HCT116 (cell line): ENCODE measurements around the gene LY6G6F. TPM values are rescaled to one million over a fixed set of nuclear protein-coding genes. Genes with fewer than 3 reads are reported as not detected.
A peak's percentile ranks its signal among the peaks of the same experiment; 100 is the strongest.

ENCODE experiments used
- ATAC-seq: fragments of 200-7000 bp; cut with Tn5 transposase; 2 replicates; pipeline ENCODE4 v1.9.1; 2020; ENCODE audit warnings: mild to moderate bottlenecking, moderate library complexity
- BruUV-seq: library from RNA; stranded (reverse); fragments of 400-500 nt; replicated peaks from 2 replicates; lab custom pipeline; 2021; lab: Mats Ljungman, UMichigan
- CTCF ChIA-PET: fragments of 300-600 bp; sonication (Branson Sonifier 250); formaldehyde crosslinking; loops from one replicate; lab custom pipeline; 2021; ENCODE audit warnings: antibody characterized with exemption; lab: Charles Lee
- POLR2A ChIA-PET: fragments of 300-600, 350-600 bp; sonication (Branson Sonifier 250); formaldehyde crosslinking; loops from one replicate; lab custom pipeline; 2021; ENCODE audit warnings: antibody characterized with exemption; lab: Charles Lee
- RAD21 ChIA-PET, 2 experiments: fragments of 300-600 bp; sonication (Branson Sonifier 250); formaldehyde crosslinking; loops; one replicate each; lab custom pipeline; 2023; ENCODE audit warnings: low total read pairs in 2 of 2; ENCODE audit not compliant: uncharacterized antibody in 2 of 2, unreplicated experiment in 2 of 2, low non-redundant PET in 1 of 2; lab: Charles Lee
- DNase-seq: peaks from one replicate; pipeline ENCODE4 v3.0.0-alpha.2; 2010; ENCODE audit warnings: low read depth, low spot score
- H2AFZ ChIP-seq: fragments of 200-600 bp; shearing (Covaris generic), sonication (generic); 2 replicates; pipeline ENCODE4 v1.6.1; 2017; ENCODE audit warnings: low read depth, mixed run types, mixed read lengths, antibody characterized with exemption, low read length; ENCODE audit not compliant: poor library complexity, severe bottlenecking
- H3K27ac ChIP-seq: 2 replicates; pipeline ENCODE4 v1.5.1; 2012; ENCODE audit warnings: low read depth, low read length
- H3K27me3 ChIP-seq: fragments of 200-600 bp; sonication (generic); 2 replicates; pipeline ENCODE4 v1.6.1; 2016; ENCODE audit warnings: mixed run types, low read length, mixed read lengths; ENCODE audit not compliant: insufficient read depth
- H3K36me3 ChIP-seq, 2 experiments: fragments of 200-500 bp in 1 of 2; fragments of 200-600 bp in 1 of 2; sonication (Bioruptor generic) in 1 of 2; sonication (generic) in 1 of 2; 2 replicates each; pipeline versions ENCODE4 v1.5.1 to v1.6.1; 2014 to 2016; ENCODE audit warnings: low read length in 2 of 2, inconsistent platforms in 1 of 2, mixed read lengths in 1 of 2, mixed run types in 1 of 2; ENCODE audit not compliant: insufficient read depth in 2 of 2, control insufficient read depth in 1 of 2
- H3K4me1 ChIP-seq, 2 experiments: fragments of 200-600 bp in 1 of 2; sonication (generic) in 1 of 2; 2 replicates each; pipeline versions ENCODE4 v1.5.1 to v1.6.1; 2012 to 2017; ENCODE audit warnings: low read length in 2 of 2, inconsistent platforms in 1 of 2, mild to moderate bottlenecking in 1 of 2, mixed read lengths in 1 of 2, mixed run types in 1 of 2, moderate library complexity in 1 of 2; ENCODE audit not compliant: insufficient read depth in 2 of 2, control insufficient read depth in 1 of 2
- H3K4me2 ChIP-seq: fragments of 200-600 bp; sonication (generic); 2 replicates; pipeline ENCODE4 v1.6.1; 2017; ENCODE audit warnings: mixed run types, low read length, mixed read lengths
- H3K4me3 ChIP-seq, 2 experiments: fragments of 200-600 bp in 1 of 2; sonication (generic) in 1 of 2; replicated peaks in 1 of 2; 2 replicates each; pipeline ENCODE4 v1.5.1; 2011 to 2016; ENCODE audit warnings: low read length in 2 of 2, control low read depth in 1 of 2, low read depth in 1 of 2, mild to moderate bottlenecking in 1 of 2, mixed read lengths in 1 of 2, mixed run types in 1 of 2
- H3K79me2 ChIP-seq: fragments of 200-600 bp; sonication (generic); 2 replicates; pipeline ENCODE4 v1.6.1; 2017; ENCODE audit warnings: mild to moderate bottlenecking, mixed run types, low read length, moderate library complexity, mixed read lengths; ENCODE audit not compliant: insufficient read depth
- H3K9ac ChIP-seq: fragments of 200-600 bp; sonication (generic); 2 replicates; pipeline ENCODE4 v1.6.1; 2016; ENCODE audit warnings: low read length, mixed read lengths
- H3K9me2 ChIP-seq: fragments of 200-600 bp; sonication (generic), shearing (Covaris generic); 2 replicates; pipeline ENCODE4 v1.6.1; 2017; ENCODE audit warnings: mixed run types, mild to moderate bottlenecking, moderate library complexity; ENCODE audit not compliant: insufficient read depth
- H3K9me3 ChIP-seq, 2 experiments: fragments of 200-500 bp in 1 of 2; fragments of 200-600 bp in 1 of 2; sonication (Bioruptor generic) in 1 of 2; sonication (generic) in 1 of 2; 2 replicates each; pipeline ENCODE4 v1.6.1; 2014 to 2017; ENCODE audit warnings: low read length in 2 of 2, mixed read lengths in 2 of 2, inconsistent platforms in 1 of 2, low read depth in 1 of 2, mild to moderate bottlenecking in 1 of 2, mixed run types in 1 of 2, moderate library complexity in 1 of 2; ENCODE audit not compliant: control insufficient read depth in 1 of 2, insufficient read depth in 1 of 2
- H4K20me1 ChIP-seq: fragments of 200-600 bp; sonication (generic), shearing (Covaris generic); 2 replicates; pipeline ENCODE4 v1.6.1; 2017; ENCODE audit warnings: mixed run types, mild to moderate bottlenecking, moderate library complexity; ENCODE audit not compliant: insufficient read depth
- POLR2A ChIP-seq: IDR thresholded peaks from 2 replicates; pipeline ENCODE4 v1.7.0; 2011; ENCODE audit warnings: borderline replicate concordance; ENCODE audit not compliant: insufficient read depth, insufficient read length; ENCODE audit errors: extremely low read depth
- intact Hi-C: fragments of 100-400 bp; cut with micrococcal nuclease; formaldehyde crosslinking; loops from 2 replicates; pipeline ENCODE4 v1.10.0; 2022
- total RNA-seq: library from RNA; stranded (reverse); gene quantifications from one replicate; pipeline ENCODE4 v1.2.1, GENCODE V29; 2021; ENCODE audit not compliant: unreplicated experiment
- TF ChIP-seq, protein P1 (sequence below), 3 experiments: fragments of 200-600 bp in 1 of 3; sonication (generic) in 1 of 3; IDR thresholded peaks in 2 of 3; conservative IDR thresholded peaks in 1 of 3; 2 replicates each; pipeline ENCODE4 v1.5.1; 2012 to 2017; ENCODE audit warnings: low read depth in 2 of 3, low read length in 2 of 3, antibody characterized with exemption in 1 of 3, borderline replicate concordance in 1 of 3, control low read depth in 1 of 3, mild to moderate bottlenecking in 1 of 3, mixed read lengths in 1 of 3, mixed run types in 1 of 3, moderate library complexity in 1 of 3; ENCODE audit not compliant: insufficient read depth in 1 of 3

Gene LY6G6F
- total RNA-seq, 1 experiment from 2014 or later: not detected

DNA sequence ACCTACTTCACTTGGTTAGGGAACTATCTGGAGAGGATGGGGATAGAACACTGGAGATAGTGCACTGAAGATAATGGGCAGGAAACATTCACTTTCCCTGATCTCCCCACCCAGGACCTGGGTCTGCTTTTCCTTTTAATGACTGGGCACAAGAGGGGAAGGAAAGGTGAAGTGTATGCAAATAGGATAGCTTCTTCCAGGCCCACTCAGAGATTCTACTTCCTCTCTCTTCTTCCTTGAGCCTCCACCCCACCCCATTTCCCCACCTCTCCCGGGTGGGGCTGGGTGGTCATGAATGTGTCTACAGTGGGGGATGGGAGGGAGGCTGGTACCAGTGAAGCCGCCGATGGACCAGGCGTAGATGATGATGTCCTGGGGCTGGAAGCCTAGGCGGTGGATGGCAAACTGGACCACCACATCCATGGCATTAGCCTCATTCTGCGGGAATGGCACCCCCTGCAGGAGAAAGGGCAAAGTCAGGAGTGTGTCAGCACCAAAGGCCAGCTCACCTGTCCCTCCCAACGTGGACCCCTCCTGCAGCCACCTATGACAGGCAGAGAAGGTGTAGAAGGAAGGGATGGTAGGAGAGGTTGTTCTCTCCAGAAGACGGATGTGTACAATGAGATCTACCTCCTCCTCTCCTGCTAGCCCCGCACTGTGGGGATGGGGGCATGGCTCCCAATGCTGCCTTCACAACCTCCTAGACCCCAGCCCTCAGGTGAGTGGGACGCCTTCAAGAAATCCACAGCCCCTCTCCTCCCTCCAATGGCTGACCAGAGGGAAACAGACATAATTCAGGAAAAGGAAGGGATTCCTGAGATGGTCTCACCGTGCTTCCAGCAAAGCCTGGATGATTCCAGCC is 17.2 kb upstream of the LY6G6F start:
- ChIA-PET RAD21 (no interaction called here), CTCF (interaction anchor here (1.0 to 1.3 kb wide), 2 partner anchors 14 to 40 kb away, joined by 4 to 7 read pairs; partner anchors contain the start of gene ABHD16A), POLR2A (no interaction called here)
- TF ChIP-seq, protein P1, sequence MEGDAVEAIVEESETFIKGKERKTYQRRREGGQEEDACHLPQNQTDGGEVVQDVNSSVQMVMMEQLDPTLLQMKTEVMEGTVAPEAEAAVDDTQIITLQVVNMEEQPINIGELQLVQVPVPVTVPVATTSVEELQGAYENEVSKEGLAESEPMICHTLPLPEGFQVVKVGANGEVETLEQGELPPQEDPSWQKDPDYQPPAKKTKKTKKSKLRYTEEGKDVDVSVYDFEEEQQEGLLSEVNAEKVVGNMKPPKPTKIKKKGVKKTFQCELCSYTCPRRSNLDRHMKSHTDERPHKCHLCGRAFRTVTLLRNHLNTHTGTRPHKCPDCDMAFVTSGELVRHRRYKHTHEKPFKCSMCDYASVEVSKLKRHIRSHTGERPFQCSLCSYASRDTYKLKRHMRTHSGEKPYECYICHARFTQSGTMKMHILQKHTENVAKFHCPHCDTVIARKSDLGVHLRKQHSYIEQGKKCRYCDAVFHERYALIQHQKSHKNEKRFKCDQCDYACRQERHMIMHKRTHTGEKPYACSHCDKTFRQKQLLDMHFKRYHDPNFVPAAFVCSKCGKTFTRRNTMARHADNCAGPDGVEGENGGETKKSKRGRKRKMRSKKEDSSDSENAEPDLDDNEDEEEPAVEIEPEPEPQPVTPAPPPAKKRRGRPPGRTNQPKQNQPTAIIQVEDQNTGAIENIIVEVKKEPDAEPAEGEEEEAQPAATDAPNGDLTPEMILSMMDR (IDR thresholded peaks at IDR 0.05 in 2 of 3, conservative IDR thresholded peaks at IDR 0.05 in 1 of 3; ENCODE audit: borderline replicate concordance in 1 of 3, insufficient read depth in 1 of 3, low read depth in 2 of 3, low read length in 2 of 3): peak in 2 of 3 experiments; percentile 50 to 58; a peak in 4 of 6 replicates
- no peak for TF ChIP-seq POLR2A
- H3K79me2 ChIP-seq: no peaks in the 10 kb centered on the region
- peaks cover 11 to 16% of the 10 kb centered on the region in 2 experiments for H3K4me1 ChIP-seq
- intact Hi-C loops: no loop called here
- H3K9ac ChIP-seq: peak overlapping the region; percentile 30; the same call in 1 of the 2 replicates
- ATAC-seq (peak; percentile 74), DNase-seq (no peak)
- no TSS peak for BruUV-seq
- peaks cover 13 to 25% of the 10 kb centered on the region in 2 experiments; a peak in 2 of 4 replicates for H3K36me3 ChIP-seq
- peak overlapping the region; percentile 47 for H3K4me2 ChIP-seq
- no peak overlapping the region for H3K4me3 ChIP-seq
- H3K9me2 ChIP-seq: no peaks in the 10 kb centered on the region
- no peaks in the 10 kb centered on the region for H3K27me3 ChIP-seq
- H4K20me1 ChIP-seq: no peaks in the 10 kb centered on the region
- H3K9me3 ChIP-seq: no peaks in the 10 kb centered on the region
- H2AFZ ChIP-seq: no peak overlapping the region
- peak overlapping the region; percentile 23; the same call in 1 of the 2 replicates for H3K27ac ChIP-seq
